ENCODE results near the gene GPC3.

GRCh38 chrX:133534172-133534571 lies 451.2 kb downstream of the GPC3 start:
- TF ChIP-seq POLR2A (IDR thresholded peaks at IDR 0.05), result no peak
- TF ChIP-seq CTCF (IDR thresholded peaks at IDR 0.05), result no peak
